Hematopoietic multipotent progenitor cell treated with erythropoietin and hydrocortisone succinate and interleukin-3 and kit ligand, for 8 days (in vitro differentiated cells): ENCODE results near the gene TMCO2.
"Not testable (repeated sequence)": the region's sequence is repeated elsewhere in the genome, so short reads cannot be mapped to it uniquely, and the experiment has no call there.

Experiments used
- DNase-seq: peaks from one replicate; pipeline ENCODE4 v3.0.0-alpha.2; 2015

Gene TMCO2

GRCh38 chr1:40247655-40248054 lies at the start of gene TMCO2:
Gene TMCO2 (plus strand): TSS chr1:40247937. CDS start chr1:40247994, 57 bp downstream.
- DNase-seq, result no peak

GRCh38 chr1:40199126-40199525 lies 48.6 kb upstream of the TMCO2 start:
- no peak for DNase-seq

- DNase-seq, result no peak
Measured at GRCh38 chr1:40204856-40205255, 42.9 kb upstream of the TMCO2 start.

- DNase-seq, result no peak
Measured at GRCh38 chr1:40210511-40211204, 37.1 kb upstream of the TMCO2 start.

- no peak for DNase-seq
Measured at GRCh38 chr1:40218333-40218732, 29.4 kb upstream of the TMCO2 start.

- DNase-seq, result not testable (repeated sequence)
Measured at GRCh38 chr1:40221471-40221905, 26.2 kb upstream of the TMCO2 start.

- DNase-seq, result peak; percentile 70
Measured at GRCh38 chr1:40221977-40222772, 25.6 kb upstream of the TMCO2 start.

- no peak for DNase-seq
Measured at GRCh38 chr1:40224040-40224439, 23.7 kb upstream of the TMCO2 start.

GRCh38 chr1:40226192-40226591 lies 21.5 kb upstream of the TMCO2 start:
- DNase-seq, result no peak

GRCh38 chr1:40232444-40232843 lies 15.3 kb upstream of the TMCO2 start:
- no peak for DNase-seq

- DNase-seq, result no peak
Measured at GRCh38 chr1:40239626-40240025, 8.1 kb upstream of the TMCO2 start.

GRCh38 chr1:40240390-40240789 lies 7.3 kb upstream of the TMCO2 start:
- DNase-seq, result no peak

- DNase-seq, result no peak
Measured at GRCh38 chr1:40241362-40241761, 6.4 kb upstream of the TMCO2 start.

- DNase-seq, result no peak
Measured at GRCh38 chr1:40243351-40243750, 4.4 kb upstream of the TMCO2 start.

GRCh38 chr1:40244138-40244744 lies 3.5 kb upstream of the TMCO2 start:
- no peak for DNase-seq

GRCh38 chr1:40245686-40246085 lies 2.1 kb upstream of the TMCO2 start:
- DNase-seq, result peak; percentile 89

- DNase-seq, result peak; percentile 84
Measured at GRCh38 chr1:40248412-40248811, 675 bp downstream of the TMCO2 start.

- no peak for DNase-seq
Measured at GRCh38 chr1:40251456-40251855, 3.7 kb downstream of the TMCO2 start.

- DNase-seq, result no peak
Measured at GRCh38 chr1:40252601-40253000, 4.9 kb downstream of the TMCO2 start.

- DNase-seq, result no peak
Measured at GRCh38 chr1:40255231-40255630, 7.5 kb downstream of the TMCO2 start.

GRCh38 chr1:40256401-40257084 lies 8.8 kb downstream of the TMCO2 start:
- peak; percentile 37 for DNase-seq

GRCh38 chr1:40257313-40257687 lies 9.6 kb downstream of the TMCO2 start:
- no peak for DNase-seq
